GM18507 (cell line): ENCODE data around the gene C18orf54.
"Not testable (repeated sequence)": the region's sequence is repeated elsewhere in the genome, so short reads cannot be mapped to it uniquely, and the experiment has no call there.

Experiments
- DNase-seq: peaks from one replicate; pipeline ENCODE4 v3.0.0; 2011; ENCODE audit warnings: low read depth; ENCODE audit not compliant: insufficient read length; ENCODE audit errors: extremely low spot score
- FAIRE-seq: peaks from 2 replicates; lab custom pipeline; 2011; peaks lifted over from hg19 to GRCh38; lab: Jason Lieb, UNC

The C18orf54 gene

GRCh38 chr18:54386043-54386442 lies 28.3 kb downstream of the C18orf54 start:
- DNase-seq (no peak), FAIRE-seq (no peak)

- DNase-seq, FAIRE-seq: not testable (repeated sequence)
Observed at GRCh38 chr18:54386800-54387495, 29.2 kb downstream of the C18orf54 start.

- FAIRE-seq (no peak), DNase-seq (no peak)
Observed at GRCh38 chr18:54387631-54388030, 29.9 kb downstream of the C18orf54 start.

GRCh38 chr18:54388203-54389142 lies 30.8 kb downstream of the C18orf54 start:
- peak; percentile 78 for FAIRE-seq
- DNase-seq, result peak; percentile 38

GRCh38 chr18:54389143-54389505 lies 31.4 kb downstream of the C18orf54 start:
- FAIRE-seq (no peak), DNase-seq (no peak)

GRCh38 chr18:54390838-54391237 lies 33.1 kb downstream of the C18orf54 start:
- no peak for DNase-seq
- no peak for FAIRE-seq

GRCh38 chr18:54392543-54393023 lies 34.9 kb downstream of the C18orf54 start:
- FAIRE-seq, result peak; percentile 85
- DNase-seq, result peak; percentile 35

- DNase-seq (no peak), FAIRE-seq (no peak)
Observed at GRCh38 chr18:54393648-54394294, 36.1 kb downstream of the C18orf54 start.

GRCh38 chr18:54396760-54397159 lies 39.1 kb downstream of the C18orf54 start:
- DNase-seq (no peak), FAIRE-seq (no peak)

- FAIRE-seq (no peak), DNase-seq (no peak)
Observed at GRCh38 chr18:54405290-54405689, 47.6 kb downstream of the C18orf54 start.

- DNase-seq (no peak), FAIRE-seq (no peak)
Observed at GRCh38 chr18:54411781-54412180, 54.1 kb downstream of the C18orf54 start.

- DNase-seq (no peak), FAIRE-seq (no peak)
Observed at GRCh38 chr18:54415086-54415485, 57.4 kb downstream of the C18orf54 start.

- no peak for FAIRE-seq
Observed at GRCh38 chr18:54416436-54416835, 58.7 kb downstream of the C18orf54 start.

GRCh38 chr18:54423831-54424230 lies 66.1 kb downstream of the C18orf54 start:
- no peak for FAIRE-seq
- DNase-seq, result no peak

More at GRCh38 chr18:54416436-54416835, 58.7 kb downstream of the C18orf54 start:
- no peak for DNase-seq

GRCh38 chr18:54426085-54426665 lies 68.5 kb downstream of the C18orf54 start:
- FAIRE-seq (no peak), DNase-seq (no peak)
